Small intestine (tissue), 7 donors: ENCODE results near the gene BABAM2. TPM values are rescaled to one million over a fixed set of nuclear protein-coding genes. Genes with fewer than 3 reads are reported as not detected.
"Not testable (repeated sequence)": the region's sequence is repeated elsewhere in the genome, so short reads cannot be mapped to it uniquely, and the experiment has no call there.

Experiments used
- DNase-seq, 2 donors: peaks; one replicate each; pipeline versions ENCODE4 v3.0.0 to v3.0.0-alpha.2; 2013
- FAIRE-seq: peaks from 2 replicates; lab custom pipeline; 2012; peaks lifted over from hg19 to GRCh38; lab: Jason Lieb, UNC
- H3K27ac ChIP-seq, 3 donors: one replicate each; pipeline ENCODE4 v1.5.1; 2013; ENCODE audit warnings: low read length in 2 of 3, mild to moderate bottlenecking in 2 of 3, control low read depth in 1 of 3, inconsistent platforms in 1 of 3, low read depth in 1 of 3, moderate library complexity in 1 of 3
- H3K27me3 ChIP-seq, 3 donors: one replicate each; pipeline ENCODE4 v1.6.1; 2013; ENCODE audit warnings: low read length in 3 of 3, inconsistent platforms in 1 of 3; ENCODE audit not compliant: control insufficient read depth in 3 of 3, insufficient read depth in 3 of 3
- H3K36me3 ChIP-seq, 3 donors: one replicate each; pipeline ENCODE4 v1.6.1; 2013; ENCODE audit warnings: low read length in 3 of 3, inconsistent platforms in 1 of 3, low read depth in 1 of 3, mild to moderate bottlenecking in 1 of 3, moderate library complexity in 1 of 3; ENCODE audit not compliant: control insufficient read depth in 3 of 3, insufficient read depth in 2 of 3
- H3K4me1 ChIP-seq, 3 donors: one replicate each; pipeline ENCODE4 v1.6.1; 2013; ENCODE audit warnings: low read length in 2 of 3, inconsistent platforms in 1 of 3, low read depth in 1 of 3, mild to moderate bottlenecking in 1 of 3, moderate library complexity in 1 of 3; ENCODE audit not compliant: control insufficient read depth in 3 of 3, insufficient read depth in 2 of 3
- H3K4me3 ChIP-seq, 3 donors: one replicate each; pipeline ENCODE4 v1.5.1; 2013; ENCODE audit warnings: low read length in 3 of 3, control low read depth in 1 of 3, inconsistent platforms in 1 of 3, low read depth in 1 of 3, mild to moderate bottlenecking in 1 of 3, moderate library complexity in 1 of 3
- H3K9me3 ChIP-seq, 2 donors: one replicate each; pipeline ENCODE4 v1.6.1; 2013; ENCODE audit warnings: low read depth in 1 of 2, low read length in 1 of 2; ENCODE audit not compliant: control insufficient read depth in 2 of 2, insufficient read depth in 1 of 2
- WGBS, 3 donors: extraction: QIAGEN DNeasy Blood & Tissue Kit; methylation state at CpG; one replicate each; pipeline ENCODE4 v1.1.7; 2013; 5-methylcytosine and 5-hydroxymethylcytosine counted together
- polyA plus RNA-seq, 4 donors: library from polyadenylated mRNA; stranded (reverse) in 3 of 4; unstranded in 1 of 4; fragments of 200-250 nt in 3 of 4; fragments of 120-200 nt in 1 of 4; gene quantifications; one replicate each; pipeline versions ENCODE4 v1.2.1 to v1.2.3, GENCODE V29; 2013
- donor health status: healthy with polysubstance abuse.
- donor health status: control.
- donor health status: control.
- donor health status: Bipolar disorder and iron deficiency.
- donor health status: healthy.

The BABAM2 gene
- polyA plus RNA-seq, 4 donors: 19.5 to 38.6 (median 21.5) TPM

GRCh38 chr2:27866237-27866636, 24.3 kb upstream of the BABAM2 start:
- WGBS, 3 donors: 81 to 94% (median 93%) methylated on average over 1 of the region's 1 CpG
- Histone ChIP-seq H3K9me3 (no peaks in the 10 kb centered on the region), H3K27me3 (no peaks in the 10 kb centered on the region), H3K4me3 (no peak overlapping the region), H3K36me3 (peaks cover 0 to 3% (median 2%) of the 10 kb centered on the region in 3 donors), H3K4me1 (peaks cover 0 to 4% (median 0%) of the 10 kb centered on the region in 3 donors), H3K27ac (no peak overlapping the region)
- DNase-seq: no peak
- FAIRE-seq: no peak

DNA sequence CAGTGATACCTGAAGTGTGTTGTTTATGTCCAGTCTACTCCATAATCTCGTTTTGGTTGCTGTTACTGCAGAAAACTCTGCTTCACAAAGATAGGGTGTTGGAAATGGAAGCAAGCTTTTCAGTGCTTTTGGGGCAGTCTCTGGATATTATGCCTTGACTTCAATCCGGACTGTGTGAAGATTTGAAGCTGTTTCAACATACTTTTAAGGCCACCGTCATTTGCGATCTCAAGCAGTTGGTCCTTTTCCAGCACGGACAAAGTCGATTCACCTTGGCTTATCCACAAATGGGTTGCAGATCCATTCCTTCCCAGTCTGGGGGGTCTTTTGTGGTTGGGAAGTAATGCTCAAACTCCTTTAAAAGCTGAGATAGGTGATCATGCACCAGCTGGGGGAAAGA, 20.8 kb upstream of the BABAM2 start:
- no peak overlapping the region for H3K27ac ChIP-seq
- H3K9me3 ChIP-seq: no peaks in the 10 kb centered on the region
- H3K27me3 ChIP-seq: no peaks in the 10 kb centered on the region
- no peak overlapping the region for H3K4me3 ChIP-seq
- WGBS, 3 donors: 89 to 95% (median 92%) methylated on average over 6 of the region's 6 CpGs
- H3K4me1 ChIP-seq: peaks cover 0 to 1% (median 0%) of the 10 kb centered on the region in 3 donors
- H3K36me3 ChIP-seq: peaks cover 0 to 2% (median 0%) of the 10 kb centered on the region in 3 donors
- DNase-seq (no peak), FAIRE-seq (no peak)

DNA sequence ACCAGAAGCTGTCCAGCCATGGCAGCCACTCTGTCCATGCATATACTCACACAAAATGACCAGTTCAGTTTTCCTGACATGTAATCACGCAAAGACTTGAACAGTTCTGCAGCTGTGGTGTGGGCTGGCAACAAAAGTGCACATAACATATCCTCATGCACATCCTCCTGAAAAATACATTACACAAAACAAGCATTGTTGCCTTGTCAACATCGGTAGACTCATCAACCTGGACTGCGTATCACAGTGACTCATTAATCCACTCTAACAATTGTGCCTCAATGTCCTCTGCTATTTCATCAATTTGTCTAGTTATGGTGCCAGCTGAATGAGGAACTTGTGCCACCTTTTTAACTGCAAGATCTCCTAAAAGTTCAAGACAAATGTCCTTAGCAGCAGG, 19.8 kb upstream of the BABAM2 start:
- 93 to 99% (median 94%) methylated on average over 3 of the region's 3 CpGs for whole genome bisulfite sequencing, 3 donors
- no peak overlapping the region for H3K27ac ChIP-seq
- no peaks in the 10 kb centered on the region for H3K27me3 ChIP-seq
- no peak overlapping the region for H3K4me3 ChIP-seq
- no peaks in the 10 kb centered on the region for H3K9me3 ChIP-seq
- DNase-seq (no peak), FAIRE-seq (no peak)
- H3K36me3 ChIP-seq: peaks cover 0 to 4% (median 0%) of the 10 kb centered on the region in 3 donors
- H3K4me1 ChIP-seq: no peaks in the 10 kb centered on the region

GRCh38 chr2:27871802-27872201, 18.7 kb upstream of the BABAM2 start:
- FAIRE-seq: no peak
- peaks cover 0 to 4% (median 0%) of the 10 kb centered on the region in 3 donors for H3K36me3 ChIP-seq
- 67 to 84% (median 78%) methylated on average over 3 of the region's 3 CpGs for WGBS, 3 donors
- peaks cover 0 to 2% of the 10 kb centered on the region in 2 donors for H3K9me3 ChIP-seq
- no peaks in the 10 kb centered on the region for H3K4me1 ChIP-seq
- no peak overlapping the region for H3K4me3 ChIP-seq
- no peak overlapping the region for H3K27ac ChIP-seq
- DNase-seq: peak in 1 of 2 donors; percentile 45
- no peaks in the 10 kb centered on the region for H3K27me3 ChIP-seq

DNA sequence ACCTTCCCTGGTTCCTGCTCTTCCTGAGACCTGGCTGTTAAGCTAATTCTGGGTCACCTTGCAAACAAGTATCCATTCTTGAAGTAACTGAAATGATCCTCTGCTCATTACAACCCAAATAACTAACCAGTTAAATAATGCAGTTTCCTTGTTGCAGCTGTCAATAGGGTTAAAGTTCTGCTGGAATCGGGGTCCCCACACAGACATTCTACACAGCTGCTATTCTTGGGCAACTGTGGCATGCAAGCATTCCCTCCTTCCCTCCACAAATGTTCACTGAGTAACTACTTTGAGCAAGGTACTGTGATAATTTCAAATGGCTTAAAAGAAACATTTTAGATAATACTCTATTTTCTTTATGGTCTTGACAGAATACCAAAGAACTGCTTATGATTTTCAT, 17.4 kb upstream of the BABAM2 start:
- Histone ChIP-seq H3K27ac (no peak overlapping the region), H3K36me3 (peaks cover 0 to 4% (median 0%) of the 10 kb centered on the region in 3 donors), H3K9me3 (peaks cover 0 to 2% of the 10 kb centered on the region in 2 donors), H3K4me3 (no peak overlapping the region), H3K27me3 (no peaks in the 10 kb centered on the region), H3K4me1 (no peaks in the 10 kb centered on the region)
- 19 to 57% (median 33%) methylated on average over 1 of the region's 1 CpG for WGBS, 3 donors
- no peak for FAIRE-seq
- DNase-seq: no peak

GRCh38 chr2:27875089-27875881, 15.2 kb upstream of the BABAM2 start:
- 83 to 86% (median 85%) methylated on average over 9 of the region's 9 CpGs for WGBS, 3 donors
- no peak overlapping the region for H3K27ac ChIP-seq

DNA sequence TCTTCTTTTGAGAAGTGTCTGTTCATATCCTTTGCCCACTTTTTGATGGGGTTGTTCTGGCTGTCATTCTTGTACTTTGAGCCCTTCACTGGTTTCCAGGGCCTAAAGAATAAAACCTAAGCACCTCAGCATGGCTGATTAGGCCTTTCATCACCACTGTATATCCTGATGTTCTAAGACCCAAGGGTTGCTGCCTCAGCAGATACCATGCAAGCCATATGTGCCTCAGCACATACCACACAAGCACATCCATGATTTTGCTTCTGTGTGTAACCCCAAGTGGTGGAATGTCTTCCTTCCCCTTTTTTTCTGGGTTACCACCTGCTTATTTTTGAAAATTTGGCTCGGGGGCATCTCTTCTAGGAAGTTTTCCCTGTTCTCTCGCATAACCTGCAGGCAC, 11.7 kb upstream of the BABAM2 start:
- Histone ChIP-seq H3K4me3 (no peak overlapping the region), H3K27ac (no peak overlapping the region), H3K9me3 (peaks cover 0 to 2% of the 10 kb centered on the region in 2 donors), H3K27me3 (no peaks in the 10 kb centered on the region), H3K4me1 (no peaks in the 10 kb centered on the region), H3K36me3 (peaks cover 0 to 5% (median 2%) of the 10 kb centered on the region in 3 donors)
- DNase-seq (no peak), FAIRE-seq (no peak)
- 83 to 88% (median 84%) methylated on average over 2 of the region's 2 CpGs for WGBS, 3 donors

More at GRCh38 chr2:27875089-27875881, 15.2 kb upstream of the BABAM2 start:
- H3K4me1 ChIP-seq: no peaks in the 10 kb centered on the region
- FAIRE-seq: no peak
- H3K9me3 ChIP-seq: peaks cover 0 to 2% of the 10 kb centered on the region in 2 donors
- H3K4me3 ChIP-seq: no peak overlapping the region
- peaks cover 0 to 4% (median 0%) of the 10 kb centered on the region in 3 donors for H3K36me3 ChIP-seq
- H3K27me3 ChIP-seq: no peaks in the 10 kb centered on the region
- DNase-seq: no peak

DNA sequence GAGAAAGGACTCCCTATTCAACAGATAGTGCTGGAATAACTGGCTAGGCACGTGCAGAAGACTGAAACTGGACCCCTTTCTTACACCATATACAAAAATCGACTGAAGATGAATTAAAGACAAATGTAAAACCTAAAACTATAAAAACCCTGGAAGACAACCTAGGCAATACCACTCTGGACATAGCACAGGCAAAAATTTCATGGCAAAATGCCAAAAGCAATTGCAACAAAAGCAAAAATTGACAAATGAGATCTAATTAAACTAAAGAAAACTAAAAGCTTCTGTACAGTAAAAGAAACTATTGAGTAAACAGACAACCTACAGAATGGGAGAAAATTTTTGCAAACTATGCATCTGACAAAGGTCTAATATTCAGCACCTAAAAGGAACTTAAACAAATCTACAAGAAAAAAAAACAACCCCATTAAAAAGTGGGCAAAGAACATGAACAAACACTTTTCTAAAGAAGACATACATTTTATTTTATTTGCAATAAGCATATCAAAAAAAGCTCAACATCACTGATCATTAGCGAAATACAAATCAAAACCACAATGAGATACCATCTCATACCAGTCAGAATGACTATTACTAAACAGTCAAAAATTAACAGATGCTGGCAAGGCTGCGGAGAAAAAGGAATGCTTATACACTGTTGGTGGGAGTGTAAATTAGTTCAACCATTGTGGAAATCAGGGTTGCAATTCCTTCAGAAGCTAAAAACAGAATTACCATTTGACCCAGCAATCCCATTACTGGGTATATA, 8.5 kb upstream of the BABAM2 start:
- not testable (repeated sequence) for DNase-seq, FAIRE-seq, H3K27me3 ChIP-seq, H3K27ac ChIP-seq, H3K36me3 ChIP-seq, H3K9me3 ChIP-seq, H3K4me3 ChIP-seq, H3K4me1 ChIP-seq
- WGBS, 3 donors: 92 to 95% (median 92%) methylated on average over 4 of the region's 4 CpGs
